ENCODE results near the gene IZUMO4. TPM values are rescaled to one million over a fixed set of nuclear protein-coding genes. Genes with fewer than 3 reads are reported as not detected.
A peak's percentile ranks its signal among the peaks of the same experiment; 100 is the strongest.

The IZUMO4 gene
- total and polyA plus RNA-seq, 9 donors: 1.8 to 31.7 (median 10.7) TPM

GRCh38 chr19:2057484-2058469 lies 38.9 kb upstream of the IZUMO4 start:
- peak in 1 of 5 donors; percentile 73 for DNase-seq
- H3K4me1 ChIP-seq (ENCODE audit: insufficient read depth): peaks cover 30% of the 10 kb centered on the region
- no peak for TF ChIP-seq POLR2A (IDR thresholded peaks at IDR 0.05)
- TF ChIP-seq CTCF (IDR thresholded peaks at IDR 0.05): no peak
- TF ChIP-seq EP300 (IDR thresholded peaks at IDR 0.05): no peak
- no peaks in the 10 kb centered on the region for H3K36me3 ChIP-seq
- H3K27ac ChIP-seq: peak overlapping the region; percentile 100
- H3K27me3 ChIP-seq: no peaks in the 10 kb centered on the region
- H3K4me3 ChIP-seq: no peak overlapping the region
- 71 to 83% (median 80%) methylated on average over 23 of the region's 23 CpGs for WGBS, 3 donors
- intact Hi-C loops (cut with DNase I): loop anchor here in 2 of 4 donors (5.0 kb wide), 2 partner anchors 35 to 40 kb away; partner anchors contain the start of gene BTBD2 (in 1 of the 2)
- H3K9me3 ChIP-seq: no peaks in the 10 kb centered on the region

- Histone ChIP-seq H3K27ac (peak overlapping the region; percentile 96 to 100), H3K27me3 (no peaks in the 10 kb centered on the region), H3K9me3 (no peaks in the 10 kb centered on the region), H3K4me1 (ENCODE audit: insufficient read depth) (peaks cover 28% of the 10 kb centered on the region), H3K36me3 (no peaks in the 10 kb centered on the region), H3K4me3 (no peak overlapping the region)
- WGBS, 3 donors: 88 to 92% (median 89%) methylated on average over 27 of the region's 27 CpGs
- no peak for TF ChIP-seq POLR2A (IDR thresholded peaks at IDR 0.05)
- no peak for TF ChIP-seq CTCF (IDR thresholded peaks at IDR 0.05)
- TF ChIP-seq EP300 (IDR thresholded peaks at IDR 0.05): no peak
- intact Hi-C loops (cut with DNase I): loop anchor here in 2 of 4 donors (5.0 kb wide), 2 partner anchors 36 to 41 kb away; partner anchors contain the start of gene BTBD2 (in 1 of the 2)
- DNase-seq: peak in 1 of 5 donors; percentile 47
These were observed 37.9 kb upstream of the IZUMO4 start for GRCh38 chr19:2058570-2059421.

- intact Hi-C loops (cut with DNase I): loop anchor here in 3 of 4 donors (5.0 to 10.0 kb wide), 3 partner anchors 37 to 125 kb away; partner anchors contain the start of gene BTBD2 (in 1 of the 3)
- peaks cover 22% of the 10 kb centered on the region for H3K4me1 ChIP-seq (ENCODE audit: insufficient read depth)
- DNase-seq: peak in 2 of 5 donors; percentile 57 to 63
- H3K9me3 ChIP-seq: no peaks in the 10 kb centered on the region
- H3K36me3 ChIP-seq: no peaks in the 10 kb centered on the region
- H3K27ac ChIP-seq: peak overlapping the region; percentile 96 to 100
- WGBS, 3 donors: 58 to 74% (median 60%) methylated on average over 18 to 24 of the region's 24 CpGs
- no peak for TF ChIP-seq CTCF (IDR thresholded peaks at IDR 0.05)
- TF ChIP-seq EP300 (IDR thresholded peaks at IDR 0.05): no peak
- TF ChIP-seq POLR2A (IDR thresholded peaks at IDR 0.05): no peak
- no peak overlapping the region for H3K4me3 ChIP-seq
- H3K27me3 ChIP-seq: no peaks in the 10 kb centered on the region
These were observed 37.1 kb upstream of the IZUMO4 start for GRCh38 chr19:2059422-2060201.
